Amniotic stem cell (primary cell): ENCODE data around the gene HES1.
A peak's percentile ranks its signal among the peaks of the same experiment; 100 is the strongest.
"Not testable (repeated sequence)": the region's sequence is repeated elsewhere in the genome, so short reads cannot be mapped to it uniquely, and the experiment has no call there.

Experiments used
- DNase-seq: peaks from one replicate; lab custom pipeline; 2025; lab: John Stamatoyannopoulos, UW

Gene HES1

DNA sequence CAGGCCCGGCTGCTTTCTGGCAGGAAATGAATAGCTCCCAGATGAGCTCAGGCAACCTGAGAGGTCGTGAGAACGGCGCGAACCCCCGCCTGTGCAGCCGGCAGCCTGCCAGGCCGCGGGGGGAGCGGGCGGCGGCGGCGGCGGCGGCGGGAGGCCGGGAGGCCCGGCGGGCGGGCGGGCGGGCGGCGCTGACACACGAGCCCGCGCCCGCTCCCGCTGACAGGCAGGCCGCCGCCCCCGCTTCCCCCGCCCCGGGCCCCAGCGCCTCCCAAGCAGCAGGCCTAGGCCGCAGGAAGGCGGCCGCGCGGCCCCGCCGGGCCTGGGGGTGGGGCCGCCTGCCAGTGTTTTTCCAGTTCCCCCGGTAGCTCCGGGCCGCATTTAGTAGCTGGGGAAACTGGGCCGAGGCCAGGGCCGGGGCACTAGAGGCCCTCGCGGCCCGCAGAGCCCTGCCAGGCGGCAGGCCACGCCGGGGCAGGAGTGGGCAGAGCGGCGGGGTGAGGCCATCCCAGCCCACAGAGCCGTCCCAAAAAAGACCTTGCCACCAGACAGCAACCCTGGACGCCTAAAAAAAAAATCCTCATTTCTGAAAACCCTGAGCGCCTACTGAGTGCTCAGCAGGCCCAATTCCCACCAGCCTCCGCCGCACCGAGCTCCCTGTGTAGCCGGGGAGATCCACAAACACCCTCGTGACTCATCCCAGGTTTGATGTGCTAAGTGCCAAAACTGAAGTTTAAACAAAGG lies 5.6 kb downstream of the HES1 start:
- peak; percentile 79 for DNase-seq

DNA sequence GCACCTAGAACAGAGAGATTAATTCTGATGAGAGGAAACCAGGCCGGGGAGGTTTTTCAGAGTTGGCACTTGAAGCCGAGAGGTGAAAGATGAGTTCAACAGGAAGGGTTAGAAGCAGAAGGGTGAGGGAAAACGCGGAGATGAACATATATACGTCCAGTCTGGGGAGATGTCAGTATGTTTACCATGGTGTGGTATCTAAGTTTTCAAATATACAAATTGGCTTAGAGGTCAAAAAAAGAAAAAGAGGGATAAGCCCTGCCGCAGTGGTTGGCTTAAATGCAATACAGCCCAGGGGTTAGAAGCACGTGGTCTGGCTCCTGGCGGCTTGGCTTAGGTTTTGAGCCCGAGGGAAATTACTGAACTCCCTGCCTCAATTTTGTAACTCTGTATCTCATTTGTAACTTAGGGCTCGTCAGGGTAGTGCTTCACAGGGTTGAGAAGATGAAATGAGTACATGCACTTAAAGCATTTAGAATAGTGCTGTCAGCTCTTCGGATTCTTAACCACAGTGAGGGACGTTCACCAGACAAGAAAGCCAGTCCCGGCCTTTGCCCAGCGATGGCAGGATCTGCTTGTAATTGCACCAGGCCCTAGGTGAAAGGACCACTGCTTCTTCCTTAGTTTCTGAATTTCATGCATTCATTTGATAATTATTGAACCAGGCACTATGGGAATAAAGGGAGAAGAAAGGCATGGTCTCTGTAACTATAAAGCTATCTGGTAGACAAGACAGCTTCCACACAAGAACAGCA lies 6.4 kb downstream of the HES1 start:
- DNase-seq = no peak

DNA sequence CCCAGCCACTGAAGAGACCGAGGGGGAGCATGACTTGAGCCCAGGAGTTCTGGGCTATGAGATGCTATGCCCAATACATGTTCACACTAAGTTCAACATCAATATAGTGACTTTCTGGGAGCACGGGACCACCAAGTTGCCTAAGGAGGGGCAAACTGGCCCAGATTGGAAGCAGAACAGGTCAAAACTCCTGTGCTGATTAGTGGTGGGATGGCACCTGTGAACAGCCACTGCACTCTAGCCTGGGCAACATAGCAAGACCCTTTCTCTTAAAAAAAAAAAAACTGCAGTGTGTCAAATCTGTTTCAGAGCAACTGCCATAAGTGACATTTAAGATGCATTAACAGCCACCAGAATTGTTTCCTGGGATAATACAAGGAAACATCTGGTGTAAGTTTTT lies 9.8 kb downstream of the HES1 start:
- no peak for DNase-seq

DNA sequence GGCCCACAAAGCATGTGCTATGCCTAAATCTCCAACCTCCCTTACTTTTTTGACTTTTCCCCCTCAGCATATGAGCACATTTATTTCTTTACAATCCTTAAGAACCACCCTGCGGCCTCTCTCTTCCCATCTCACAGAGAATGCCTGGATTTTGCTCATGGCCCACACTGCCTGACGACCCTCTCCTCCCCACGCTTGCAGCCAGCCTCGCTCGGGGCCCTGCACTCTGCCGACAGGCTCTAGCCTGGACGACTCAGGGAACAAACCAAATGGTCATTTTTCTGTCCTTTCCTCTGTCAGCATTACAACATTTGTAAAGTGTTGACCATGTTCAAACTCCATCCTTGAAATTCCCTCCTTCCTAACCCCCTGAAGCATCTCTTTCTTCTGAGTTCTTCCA lies 11.7 kb downstream of the HES1 start:
- no peak for DNase-seq

DNA sequence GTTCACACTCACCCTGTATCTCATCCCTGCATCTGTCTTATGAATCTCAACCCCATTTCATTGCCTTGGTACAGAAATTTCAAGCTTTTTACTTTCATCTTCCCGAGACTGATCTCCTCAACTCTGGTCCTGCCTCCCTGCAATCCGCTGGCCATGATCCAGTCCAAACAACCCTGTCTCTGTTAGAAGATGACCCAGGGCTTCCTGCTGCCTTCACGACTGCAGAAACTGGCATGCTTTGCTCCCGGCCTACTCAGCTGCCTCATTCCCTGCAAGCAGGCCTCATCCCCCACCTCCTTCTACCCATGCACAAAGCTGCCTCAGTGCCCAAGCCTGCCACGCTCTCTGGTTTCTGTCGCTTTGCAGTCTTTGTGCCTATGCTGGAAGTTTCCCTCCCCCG lies 12.4 kb downstream of the HES1 start:
- DNase-seq = no peak

DNA sequence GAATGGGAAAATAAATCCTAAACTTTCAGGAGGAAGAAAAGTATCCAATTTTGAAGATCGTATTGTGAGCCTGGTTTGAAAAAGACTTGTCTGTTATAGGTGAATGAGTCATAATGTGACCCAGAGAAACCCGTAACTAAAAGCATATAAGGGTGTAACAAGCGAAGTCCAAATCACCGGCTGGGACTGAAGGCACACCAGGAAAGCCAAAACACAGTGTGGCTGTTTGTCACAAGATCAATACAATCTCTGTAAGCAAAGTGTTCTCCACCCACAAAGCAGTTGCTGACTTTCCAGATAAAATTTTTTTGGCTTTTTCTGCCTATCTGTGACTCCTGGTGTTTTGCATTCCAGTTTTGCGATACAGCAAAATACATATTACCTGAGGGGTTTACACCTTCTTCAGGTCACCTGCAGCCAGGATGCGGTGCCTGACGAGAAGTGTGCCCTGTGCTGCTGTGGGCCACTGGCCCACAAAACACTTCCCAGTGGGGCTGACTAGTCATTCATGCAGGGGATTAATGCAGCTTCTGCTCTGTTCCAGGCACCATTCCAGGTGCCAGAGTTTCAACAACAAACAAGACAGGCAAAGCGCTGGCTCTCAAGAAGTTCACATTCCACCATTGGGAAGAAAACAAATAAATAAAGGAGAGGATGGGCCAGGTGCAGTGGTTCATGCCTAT lies 14.4 kb downstream of the HES1 start:
- no peak for DNase-seq

DNA sequence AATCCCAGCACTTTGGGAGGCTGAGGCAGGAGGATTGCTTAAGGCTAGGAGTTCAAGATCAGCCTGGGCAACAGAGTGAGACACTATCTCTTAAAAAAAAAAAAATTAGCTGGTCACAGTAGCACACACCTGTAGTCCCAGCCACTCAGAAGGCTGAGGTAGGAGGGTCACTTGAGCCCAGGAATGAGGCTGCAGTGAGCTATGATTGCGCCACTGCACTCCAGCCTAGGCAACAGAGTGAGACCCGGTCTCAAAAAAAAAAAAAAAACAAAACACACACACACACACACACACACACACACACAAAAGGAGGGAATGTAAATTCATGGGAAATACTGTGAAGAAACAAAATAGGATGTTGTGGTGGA lies 15.0 kb downstream of the HES1 start:
- DNase-seq = not testable (repeated sequence)

DNA sequence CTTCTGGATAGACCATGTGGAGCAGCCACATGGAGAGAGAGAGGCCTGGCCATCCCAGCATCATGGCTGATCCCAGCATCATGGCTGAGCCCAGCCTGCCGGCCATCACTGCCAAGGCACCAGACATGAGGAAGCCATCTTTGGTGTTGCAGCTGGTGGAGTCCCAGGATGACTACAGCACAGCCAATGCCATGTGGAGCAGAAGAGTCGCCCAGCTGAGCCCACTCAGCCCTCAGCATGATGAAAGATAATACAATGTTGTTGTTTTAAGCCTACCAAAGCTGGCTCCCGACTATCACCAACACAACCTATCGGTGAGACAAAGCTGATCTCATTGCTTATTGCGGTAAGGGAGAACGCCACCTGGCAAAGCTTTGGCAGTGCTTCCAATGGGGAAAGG lies 18.4 kb downstream of the HES1 start:
- no peak for DNase-seq

DNA sequence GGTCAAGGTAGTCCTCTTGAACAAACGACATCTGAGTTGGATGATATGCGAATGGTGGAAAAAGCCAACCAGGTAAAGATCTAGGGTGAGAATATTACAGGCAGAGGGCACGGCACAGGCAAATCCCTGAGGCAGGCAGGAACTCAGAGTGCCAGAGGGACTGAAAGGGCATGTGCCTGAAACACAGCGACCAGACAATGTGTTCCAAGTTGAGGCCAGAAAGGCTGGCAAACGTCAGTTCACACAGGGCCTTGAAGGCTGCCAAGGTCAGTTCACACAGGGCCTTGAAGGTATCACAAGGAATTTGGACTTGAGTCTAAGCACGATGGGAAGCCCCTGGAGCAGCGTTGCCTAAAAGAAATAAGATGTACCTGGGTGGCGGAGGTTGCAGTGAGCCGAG lies 20.1 kb downstream of the HES1 start:
- no peak for DNase-seq

DNA sequence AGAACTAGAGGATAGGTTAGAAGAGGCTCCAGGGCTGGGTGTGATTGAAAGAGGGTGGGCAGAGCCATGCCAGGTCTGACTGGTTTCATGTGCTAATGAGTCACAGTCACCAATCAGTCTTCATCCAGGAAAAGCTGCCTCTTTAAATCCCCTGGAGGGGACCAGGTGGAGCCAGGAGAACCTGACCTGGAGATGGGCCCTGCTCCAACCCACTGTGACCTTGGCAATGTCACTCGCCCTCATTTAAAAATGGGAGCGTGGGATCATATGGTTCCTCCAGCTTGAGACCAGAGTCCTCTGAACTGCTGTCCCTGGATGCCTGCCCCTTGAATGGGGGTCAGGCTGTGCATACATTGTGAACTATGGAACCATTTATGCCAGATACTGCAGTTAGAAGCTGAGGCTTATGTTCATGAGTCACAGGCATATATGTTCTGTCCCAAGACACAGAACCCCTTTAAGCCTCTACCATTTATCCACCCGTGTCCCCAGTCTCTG lies 23.0 kb downstream of the HES1 start:
- no peak for DNase-seq

DNA sequence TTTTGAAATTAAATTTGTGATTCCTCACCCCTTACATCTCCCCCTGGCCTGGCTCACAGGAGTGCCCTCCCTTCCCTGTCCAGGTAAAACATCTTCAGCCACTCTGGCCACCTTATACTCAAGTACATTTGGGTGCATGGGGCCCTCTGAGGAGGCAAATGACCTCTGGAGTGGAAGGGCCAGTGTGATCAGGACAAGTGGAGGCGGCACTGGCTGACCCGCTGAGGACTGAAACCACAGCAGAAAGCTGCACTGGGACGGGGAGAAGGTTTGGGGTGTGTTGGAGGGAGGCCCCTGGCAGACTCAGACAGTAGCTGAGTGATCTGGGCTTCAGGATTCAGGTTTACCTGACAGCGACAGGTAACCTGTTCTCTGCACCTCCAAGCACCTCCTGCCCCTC lies 24.2 kb downstream of the HES1 start:
- DNase-seq = no peak

DNA sequence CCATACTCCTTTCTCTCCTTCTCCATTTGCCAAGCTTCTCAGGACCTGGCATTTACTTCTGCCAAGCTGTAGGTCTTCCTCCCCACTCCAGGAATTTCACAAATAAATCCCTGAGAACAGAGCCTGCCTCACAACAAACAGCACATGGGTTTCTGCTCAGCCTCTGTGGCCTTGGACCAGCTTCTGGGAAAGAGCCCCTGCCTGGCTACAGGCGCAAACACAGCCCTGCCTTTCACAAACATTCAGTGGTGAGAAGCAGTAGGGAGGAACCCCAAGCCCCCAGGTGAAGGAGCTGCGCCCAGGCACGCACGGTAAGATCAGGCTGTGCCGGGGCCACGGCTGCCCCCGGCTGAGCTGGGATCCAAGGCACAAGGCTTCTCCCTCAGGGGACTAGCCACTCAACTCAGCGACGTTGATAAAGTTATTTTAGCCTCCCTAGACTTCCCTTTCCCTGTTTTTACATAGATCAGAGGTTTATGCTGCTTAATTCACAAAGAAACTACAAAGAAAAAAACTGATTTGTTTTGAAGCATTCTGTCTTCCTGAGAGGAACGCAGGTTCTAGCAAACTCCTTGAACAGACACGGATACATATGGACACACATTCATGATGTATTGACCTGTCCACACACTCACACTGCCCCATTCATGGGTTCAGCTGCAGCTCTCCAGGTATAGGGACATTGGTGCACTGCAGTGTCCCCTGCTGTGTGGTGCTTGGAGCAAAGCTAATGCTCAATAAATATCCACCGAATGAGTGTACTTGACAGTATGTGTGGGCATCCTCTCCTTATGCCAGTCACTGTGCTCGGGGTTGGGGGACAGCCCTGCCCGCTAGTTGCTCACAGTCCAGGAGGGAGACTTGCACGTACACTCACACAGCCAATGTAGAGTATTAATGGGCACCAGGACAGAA lies 25.4 kb downstream of the HES1 start:
- DNase-seq = no peak

DNA sequence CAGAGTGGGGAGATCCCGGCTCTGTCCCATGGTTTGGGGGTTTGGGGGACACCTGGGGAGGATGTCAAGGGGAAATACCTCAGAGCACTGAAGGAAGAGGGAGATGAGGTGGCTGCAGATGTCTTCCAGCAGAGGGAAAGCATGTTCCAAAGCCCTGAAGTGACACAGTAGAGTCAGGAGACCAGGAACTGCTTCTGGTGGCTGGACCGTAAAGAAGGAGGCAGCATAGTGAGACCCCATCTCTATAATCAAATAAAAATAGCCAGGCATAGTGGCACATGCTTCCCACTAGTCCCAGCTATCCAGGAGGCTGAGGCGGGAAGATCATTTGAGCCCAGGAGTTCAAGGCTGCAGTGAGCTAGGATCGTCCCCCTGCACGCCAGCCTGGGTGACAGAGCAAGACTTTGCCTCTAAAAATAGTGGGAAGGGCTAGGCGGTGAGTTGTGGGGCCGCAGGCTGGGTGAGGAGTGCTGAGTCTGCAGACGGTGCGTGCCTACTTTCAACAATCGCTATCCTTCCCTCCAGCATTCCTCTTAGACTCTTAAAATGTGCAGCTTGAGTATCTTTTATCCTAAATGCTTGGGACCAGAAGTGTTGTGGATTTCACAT lies 26.2 kb downstream of the HES1 start:
- DNase-seq = no peak

DNA sequence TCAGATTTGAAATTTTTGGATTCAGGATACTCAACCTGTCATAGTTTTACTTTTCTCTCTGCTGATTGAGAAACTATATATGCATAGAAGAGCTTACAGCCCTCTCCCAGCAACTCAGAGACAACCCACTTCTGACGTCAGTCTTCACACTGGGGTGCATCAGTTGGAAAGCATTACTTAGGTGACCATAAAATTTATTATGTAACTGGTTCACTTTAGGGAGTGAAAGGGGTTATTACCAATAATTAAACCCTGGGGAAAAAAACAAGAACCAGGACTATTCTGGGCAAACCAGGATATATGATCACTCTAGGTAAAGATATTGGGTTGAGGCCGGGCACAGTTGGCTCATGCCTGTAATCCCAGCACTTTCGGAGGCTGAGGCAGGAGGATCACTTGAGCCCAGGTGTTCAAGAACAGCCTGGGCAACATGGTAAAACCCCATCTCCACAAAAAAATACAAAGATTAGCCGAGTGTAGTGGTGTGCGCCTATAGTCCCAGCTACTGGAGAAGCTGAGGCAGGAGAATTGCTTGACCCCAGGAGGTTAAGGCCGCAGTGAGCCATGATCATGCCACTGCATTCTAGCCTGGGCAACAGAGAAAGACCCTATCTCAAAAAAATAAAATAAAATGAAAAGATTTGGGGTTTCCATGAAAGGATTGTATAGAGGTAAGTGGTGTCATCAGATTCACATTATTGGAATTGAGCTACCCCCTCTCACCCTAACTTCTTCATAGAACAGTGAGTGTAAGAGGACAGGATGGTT lies 27.1 kb downstream of the HES1 start:
- no peak for DNase-seq

DNA sequence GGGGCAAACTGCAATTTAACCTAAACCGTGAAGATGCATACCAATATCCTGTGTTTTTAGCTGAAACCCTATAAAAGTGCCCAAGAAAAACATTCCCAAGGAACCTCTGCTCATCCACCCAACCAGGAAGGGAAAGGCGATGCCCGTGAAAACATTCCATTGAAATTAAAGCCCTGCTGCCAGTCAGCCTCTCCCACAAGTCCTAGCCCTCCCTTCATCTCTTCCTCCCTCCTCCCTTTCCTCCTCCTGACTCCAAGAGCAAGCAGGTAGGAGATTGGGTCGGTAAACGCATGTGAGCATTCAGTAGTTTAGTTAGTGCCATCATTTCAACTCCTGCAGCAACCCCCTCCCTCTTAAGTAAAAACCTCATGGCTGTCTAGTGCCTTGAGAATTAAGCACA lies 27.7 kb downstream of the HES1 start:
- no peak for DNase-seq

DNA sequence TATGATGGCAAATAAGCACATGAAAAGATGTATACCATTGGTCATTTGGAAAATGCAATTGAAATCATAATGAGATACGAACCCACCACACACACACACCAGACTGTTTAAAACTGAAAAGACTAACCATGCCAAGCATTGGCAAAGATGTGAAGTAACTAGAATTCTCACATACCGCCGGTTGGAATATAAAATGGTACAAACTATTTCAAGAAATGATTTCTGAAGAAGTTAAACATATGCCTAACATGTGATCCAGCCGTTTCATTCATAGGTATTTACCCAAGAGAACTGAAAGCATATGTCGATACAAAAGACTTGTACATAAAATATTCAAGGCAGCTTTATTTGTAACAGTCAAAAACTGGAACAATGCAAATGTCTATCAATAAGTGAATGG lies 28.9 kb downstream of the HES1 start:
- DNase-seq = no peak

DNA sequence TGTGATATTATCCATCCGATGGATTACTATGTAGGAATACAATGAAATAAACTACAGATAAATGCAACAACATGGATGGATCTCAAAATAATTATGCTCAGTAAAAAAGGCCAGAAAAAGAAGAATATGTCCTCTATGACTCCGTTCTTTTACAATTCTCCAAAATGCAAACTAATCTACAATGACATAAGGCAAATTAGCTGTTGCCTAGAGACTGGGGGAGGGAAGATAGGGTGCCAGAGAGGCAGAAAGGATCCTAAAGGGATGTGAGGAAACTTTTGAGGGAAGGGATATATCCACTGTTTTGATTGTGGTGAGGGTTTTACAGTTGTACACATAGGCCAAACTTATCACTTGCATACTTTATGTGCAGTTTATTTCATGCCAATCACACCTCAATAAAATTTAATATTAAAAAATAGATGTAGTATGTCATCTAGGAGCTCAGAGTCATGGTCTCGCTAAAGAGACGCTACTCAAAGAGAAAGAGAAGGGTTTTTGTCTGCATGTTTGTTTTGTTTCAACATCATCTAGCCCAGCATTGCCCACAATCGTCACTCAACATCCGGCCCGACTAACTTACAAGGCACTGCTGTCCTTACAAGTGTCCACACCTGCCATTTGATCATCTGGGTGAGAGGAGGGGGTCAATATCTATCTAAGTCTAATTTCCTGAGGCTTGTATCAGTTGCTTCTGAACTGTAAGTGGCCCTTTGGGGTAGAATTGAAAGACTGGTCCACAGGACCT lies 29.5 kb downstream of the HES1 start:
- DNase-seq = no peak

DNA sequence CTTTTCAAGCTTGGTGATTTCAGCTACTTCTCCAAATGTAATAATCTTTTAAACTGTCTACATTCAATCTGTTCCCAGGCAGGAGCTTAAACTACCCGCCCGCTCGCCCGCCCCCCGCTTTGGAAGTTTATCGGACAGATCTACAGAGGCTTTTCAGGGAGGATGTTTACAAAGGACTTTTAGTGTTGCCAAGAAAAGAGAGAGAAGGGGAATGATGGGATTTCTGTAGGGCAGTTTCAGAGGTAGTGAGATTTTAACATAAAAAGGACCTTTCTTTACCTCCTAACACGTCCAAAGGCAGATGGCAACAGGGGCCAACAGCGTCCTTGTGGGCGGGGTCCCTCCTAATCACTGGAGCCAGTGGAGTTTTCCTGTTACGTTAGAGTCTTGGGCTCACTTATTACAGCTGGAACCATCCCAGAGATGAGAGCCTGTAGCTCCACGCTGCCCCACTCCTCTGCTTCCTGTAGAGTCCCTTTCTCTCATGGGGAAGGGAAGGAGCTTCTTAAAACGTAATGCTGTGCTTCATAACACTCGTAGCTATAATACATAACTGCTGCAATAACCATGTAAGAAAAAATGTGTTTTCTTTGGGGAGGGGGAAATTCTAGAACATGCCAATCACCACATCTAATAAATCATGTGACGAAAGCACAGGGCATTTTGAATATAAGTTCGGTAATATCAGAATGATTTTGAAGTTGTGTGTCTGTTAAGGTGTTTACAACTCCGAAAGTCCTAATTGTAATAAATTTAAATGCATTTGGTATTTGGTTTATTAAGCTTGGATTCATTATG lies 30.9 kb downstream of the HES1 start:
- no peak for DNase-seq
